RWPE2 (cell line): Measurements from ENCODE around the gene CDC42.

Experiments used
- ATAC-seq: fragments of 200-7000 bp; cut with Tn5 transposase; 3 replicates; pipeline ENCODE4 v1.9.1; 2021; ENCODE audit warnings: low read depth
- DNase-seq: peaks from one replicate; pipeline ENCODE4 v3.0.0-alpha.2; 2020; ENCODE audit warnings: low spot score
- H3K27ac ChIP-seq: fragments of 450-650 bp; 2 replicates; pipeline ENCODE4 v1.5.1; 2017; ENCODE audit warnings: mild to moderate bottlenecking; ENCODE audit not compliant: poor library complexity, severe bottlenecking
- H3K27me3 ChIP-seq: fragments of 250-450 bp; sonication (Bioruptor Pico); 2 replicates; pipeline ENCODE4 v1.5.1; 2021; ENCODE audit warnings: mild to moderate bottlenecking, moderate library complexity; ENCODE audit not compliant: insufficient read depth, poor library complexity, severe bottlenecking
- H3K36me3 ChIP-seq: fragments of 250-450 bp; sonication (Bioruptor Pico); 2 replicates; pipeline ENCODE4 v1.5.1; 2020; ENCODE audit warnings: low read depth, mild to moderate bottlenecking, moderate library complexity
- H3K4me1 ChIP-seq: fragments of 250-450 bp; sonication (Bioruptor Pico); 2 replicates; pipeline ENCODE4 v1.5.1; 2021; ENCODE audit warnings: mild to moderate bottlenecking, moderate library complexity; ENCODE audit not compliant: insufficient read depth, poor library complexity, severe bottlenecking
- H3K4me3 ChIP-seq: fragments of 250-450 bp; sonication (Bioruptor Pico); 2 replicates; pipeline ENCODE4 v1.5.1; 2021; ENCODE audit warnings: mild to moderate bottlenecking, moderate library complexity; ENCODE audit not compliant: severe bottlenecking
- H3K9me3 ChIP-seq: fragments of 250-450 bp; sonication (Bioruptor Pico); 2 replicates; pipeline ENCODE4 v1.5.1; 2021; ENCODE audit warnings: mild to moderate bottlenecking, moderate library complexity; ENCODE audit not compliant: severe bottlenecking
- CTCF ChIP-seq: fragments of 450-650 bp; IDR thresholded peaks from one replicate; pipeline ENCODE4 v1.5.1; 2017; ENCODE audit warnings: mild to moderate bottlenecking, moderate library complexity; ENCODE audit not compliant: poor library complexity, severe bottlenecking

Gene CDC42

GRCh38 chr1:22137004-22137720, 84.7 kb downstream of the CDC42 start:
- no peak for TF ChIP-seq CTCF
- Histone ChIP-seq H3K4me1 (peaks cover 21% of the 10 kb centered on the region), H3K4me3 (no peak overlapping the region), H3K27me3 (no peaks in the 10 kb centered on the region), H3K9me3 (no peaks in the 10 kb centered on the region), H3K27ac (peak overlapping the region; percentile 76), H3K36me3 (no peaks in the 10 kb centered on the region)
- ATAC-seq (peak; percentile 81), DNase-seq (no peak)

- Histone ChIP-seq H3K36me3 (no peaks in the 10 kb centered on the region), H3K4me1 (peaks cover 16% of the 10 kb centered on the region), H3K4me3 (no peak overlapping the region), H3K9me3 (no peaks in the 10 kb centered on the region), H3K27me3 (no peaks in the 10 kb centered on the region), H3K27ac (no peak overlapping the region)
- ATAC-seq (no peak), DNase-seq (no peak)
- TF ChIP-seq CTCF: no peak
These were observed 86.6 kb downstream of the CDC42 start for GRCh38 chr1:22139066-22139594.

- Histone ChIP-seq H3K27me3 (no peaks in the 10 kb centered on the region), H3K36me3 (no peaks in the 10 kb centered on the region), H3K9me3 (no peaks in the 10 kb centered on the region)
These were observed 87.3 kb downstream of the CDC42 start for GRCh38 chr1:22139817-22140216.

More at GRCh38 chr1:22139817-22140216, 87.3 kb downstream of the CDC42 start:
- no peak for TF ChIP-seq CTCF
- H3K27ac ChIP-seq: no peak overlapping the region
- no peak overlapping the region for H3K4me3 ChIP-seq
- no peak for ATAC-seq
- no peak for DNase-seq
- H3K4me1 ChIP-seq: peaks cover 16% of the 10 kb centered on the region
